A673 (cell line): ENCODE data around the gene ARFRP1.

ENCODE experiments used
- EZH2 ChIP-seq: fragments of 200-600 bp; sonication (generic); IDR thresholded peaks from 2 replicates; pipeline ENCODE4 v1.6.1; 2017; ENCODE audit warnings: borderline replicate concordance, low read depth, mild to moderate bottlenecking, mixed read lengths, antibody characterized with exemption, low read length; ENCODE audit not compliant: poor library complexity, severe bottlenecking
- TF ChIP-seq, protein P1 (sequence below): fragments of 300-800, 200-600 bp; sonication (generic); conservative IDR thresholded peaks from 2 replicates; pipeline ENCODE4 v1.5.1; 2017; ENCODE audit warnings: low read depth, mild to moderate bottlenecking, antibody characterized with exemption, low read length, moderate library complexity, mixed read lengths

DNA sequence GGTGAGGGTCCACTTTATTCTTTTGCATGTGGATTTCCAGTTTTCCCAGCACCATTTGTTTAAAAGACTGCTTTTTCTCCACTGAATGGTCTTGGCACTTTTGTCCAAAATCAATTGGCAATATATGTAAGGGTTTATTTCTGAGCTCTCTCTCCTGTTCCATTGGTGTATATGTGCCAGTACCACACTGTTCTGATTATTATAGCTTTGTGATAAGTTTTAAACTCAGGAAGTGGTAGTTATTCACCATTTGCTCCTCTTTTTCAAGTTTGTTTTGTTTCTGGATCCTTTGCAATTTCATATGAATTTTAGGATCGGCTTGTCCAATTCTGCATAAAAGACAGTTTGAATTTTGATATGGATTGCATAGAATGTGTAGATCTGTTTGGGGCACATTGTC is 4.4 kb upstream of the ARFRP1 start:
- TF ChIP-seq, protein P1, sequence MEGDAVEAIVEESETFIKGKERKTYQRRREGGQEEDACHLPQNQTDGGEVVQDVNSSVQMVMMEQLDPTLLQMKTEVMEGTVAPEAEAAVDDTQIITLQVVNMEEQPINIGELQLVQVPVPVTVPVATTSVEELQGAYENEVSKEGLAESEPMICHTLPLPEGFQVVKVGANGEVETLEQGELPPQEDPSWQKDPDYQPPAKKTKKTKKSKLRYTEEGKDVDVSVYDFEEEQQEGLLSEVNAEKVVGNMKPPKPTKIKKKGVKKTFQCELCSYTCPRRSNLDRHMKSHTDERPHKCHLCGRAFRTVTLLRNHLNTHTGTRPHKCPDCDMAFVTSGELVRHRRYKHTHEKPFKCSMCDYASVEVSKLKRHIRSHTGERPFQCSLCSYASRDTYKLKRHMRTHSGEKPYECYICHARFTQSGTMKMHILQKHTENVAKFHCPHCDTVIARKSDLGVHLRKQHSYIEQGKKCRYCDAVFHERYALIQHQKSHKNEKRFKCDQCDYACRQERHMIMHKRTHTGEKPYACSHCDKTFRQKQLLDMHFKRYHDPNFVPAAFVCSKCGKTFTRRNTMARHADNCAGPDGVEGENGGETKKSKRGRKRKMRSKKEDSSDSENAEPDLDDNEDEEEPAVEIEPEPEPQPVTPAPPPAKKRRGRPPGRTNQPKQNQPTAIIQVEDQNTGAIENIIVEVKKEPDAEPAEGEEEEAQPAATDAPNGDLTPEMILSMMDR: no peak
- no peak for TF ChIP-seq EZH2
